Dedifferentiated amniotic fluid mesenchymal stem cell (primary cell): Measurements from ENCODE around the gene ARHGAP20.

Experiments used
- DNase-seq: peaks from one replicate; pipeline ENCODE4 v3.0.0-alpha.2; 2016; ENCODE audit errors: extremely low spot score

The ARHGAP20 gene

GRCh38 chr11:110614031-110614430 lies 98.2 kb downstream of the ARHGAP20 start:
- no peak for DNase-seq

- DNase-seq: peak; percentile 49
Measured at GRCh38 chr11:110613197-110613918, 98.9 kb downstream of the ARHGAP20 start.

DNA sequence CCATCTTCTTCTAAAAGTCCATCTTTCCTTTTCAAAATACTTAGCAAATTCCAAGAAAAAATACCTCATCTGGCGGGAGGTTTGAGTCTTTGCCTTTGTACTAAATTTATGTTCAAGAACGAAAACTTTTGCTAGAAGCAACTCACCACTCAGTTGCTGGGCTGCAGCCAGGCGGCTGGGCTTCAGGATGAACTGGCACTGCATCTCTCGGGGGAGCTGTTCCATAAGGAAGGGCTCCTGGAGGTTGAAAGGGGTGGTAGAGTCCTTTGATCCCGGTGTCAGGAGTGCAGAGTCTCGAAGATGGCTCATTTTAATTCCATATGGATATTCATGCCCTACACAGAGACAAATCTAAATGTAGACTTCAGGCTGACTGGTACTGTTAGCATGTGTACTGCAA lies 105.8 kb downstream of the ARHGAP20 start:
- no peak for DNase-seq

- DNase-seq: no peak
Measured at GRCh38 chr11:110601936-110602335, 110.3 kb downstream of the ARHGAP20 start.

DNA sequence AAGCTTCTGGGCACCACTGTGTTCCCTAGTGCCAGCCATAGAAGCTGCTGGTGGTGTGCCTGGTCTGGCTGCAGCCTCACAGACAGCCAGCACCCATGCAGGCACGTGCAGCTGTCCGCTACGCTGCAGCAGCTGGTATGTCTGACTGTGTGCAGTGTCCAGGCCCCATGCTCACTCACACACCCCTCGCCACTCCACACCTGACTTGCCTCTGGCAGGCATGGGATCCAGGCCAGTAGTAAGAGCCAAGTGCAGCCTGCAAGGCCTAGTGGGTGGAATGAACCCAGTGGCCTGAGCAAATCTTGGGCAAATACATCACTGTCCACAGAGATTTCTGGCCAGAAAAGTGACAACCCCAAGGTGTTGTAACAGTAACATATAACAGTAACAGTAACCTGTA lies 111.9 kb downstream of the ARHGAP20 start:
- no peak for DNase-seq

GRCh38 chr11:110599207-110599606 lies 113.0 kb downstream of the ARHGAP20 start:
- DNase-seq: no peak

- no peak for DNase-seq
Measured at GRCh38 chr11:110598725-110599124, 113.5 kb downstream of the ARHGAP20 start.

DNA sequence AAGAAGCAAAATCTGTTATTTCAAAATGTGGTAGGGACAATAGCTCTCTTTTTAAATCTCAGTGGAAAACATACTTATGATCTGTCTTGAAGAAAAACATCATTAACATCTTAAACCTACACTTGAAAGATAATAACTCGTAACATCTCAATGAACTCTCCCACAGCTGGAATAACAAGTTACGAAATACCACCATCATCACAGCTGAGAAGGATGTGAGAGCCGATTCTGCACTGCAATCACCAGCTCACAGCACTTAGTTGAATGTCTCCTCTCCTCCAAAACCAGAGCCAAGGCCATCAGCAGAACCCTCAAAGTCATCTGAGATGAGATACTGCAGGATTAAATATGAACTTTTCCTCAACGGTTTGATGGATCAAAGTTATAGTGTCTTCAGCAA lies 124.3 kb downstream of the ARHGAP20 start:
- DNase-seq: no peak

- DNase-seq: no peak
Measured at GRCh38 chr11:110587129-110587528, 125.1 kb downstream of the ARHGAP20 start.

- DNase-seq: no peak
Measured at GRCh38 chr11:110584150-110584549, 128.1 kb downstream of the ARHGAP20 start.

GRCh38 chr11:110582728-110583432 lies 129.4 kb downstream of the ARHGAP20 start:
- no peak for DNase-seq

GRCh38 chr11:110580571-110580970 lies 131.7 kb downstream of the ARHGAP20 start:
- no peak for DNase-seq

DNA sequence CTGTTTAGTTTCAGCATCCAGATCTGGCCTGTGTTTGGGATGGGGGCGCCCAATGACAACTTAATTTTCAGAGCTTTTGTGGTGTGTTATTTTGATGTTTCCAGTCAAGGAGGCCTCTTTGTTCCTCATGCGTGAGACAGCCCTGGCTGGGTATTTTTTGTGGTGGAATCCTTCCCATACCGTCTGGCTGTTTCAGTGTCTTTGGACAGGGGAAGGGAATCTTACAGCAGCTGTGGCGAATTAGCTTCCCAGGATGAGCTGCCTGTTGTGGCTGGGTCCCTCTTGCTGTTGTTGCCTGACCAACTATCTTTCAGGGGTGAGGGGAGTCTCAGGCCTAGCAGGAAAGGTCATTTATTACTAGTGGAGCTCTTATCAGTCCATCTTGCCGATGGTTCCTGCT lies 138.8 kb downstream of the ARHGAP20 start:
- DNase-seq: no peak

DNA sequence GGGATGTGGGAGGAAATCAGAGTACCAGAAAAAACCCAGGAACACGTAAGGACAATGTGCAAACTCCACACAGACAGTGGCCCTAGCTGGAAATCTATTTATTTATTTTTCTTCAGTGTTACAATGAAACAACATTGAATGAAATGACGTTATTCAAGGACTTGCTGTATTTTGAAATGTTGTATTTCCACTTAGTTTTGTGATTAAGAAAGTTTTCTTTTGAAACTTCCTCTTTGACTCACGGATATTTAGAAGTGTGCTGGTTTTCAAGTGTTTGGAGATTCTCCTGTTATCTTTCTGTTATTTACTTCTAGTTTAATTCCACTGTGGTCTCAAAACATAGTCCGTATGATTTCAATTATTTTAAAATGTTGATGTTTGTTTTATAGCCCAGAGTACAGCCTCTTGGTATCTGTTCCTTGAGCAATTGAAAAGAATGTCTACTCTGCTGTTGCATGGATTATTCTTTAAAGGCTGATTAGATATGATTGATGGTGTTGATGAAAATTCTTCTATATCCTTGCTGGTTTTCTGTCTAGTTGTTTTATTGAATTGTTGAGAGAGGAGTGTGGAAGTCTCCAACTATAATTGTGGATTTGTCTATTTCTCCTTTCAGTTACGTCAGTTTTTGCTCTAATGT lies 141.0 kb downstream of the ARHGAP20 start:
- DNase-seq: no peak

GRCh38 chr11:110566577-110566976 lies 145.7 kb downstream of the ARHGAP20 start:
- DNase-seq: no peak

DNA sequence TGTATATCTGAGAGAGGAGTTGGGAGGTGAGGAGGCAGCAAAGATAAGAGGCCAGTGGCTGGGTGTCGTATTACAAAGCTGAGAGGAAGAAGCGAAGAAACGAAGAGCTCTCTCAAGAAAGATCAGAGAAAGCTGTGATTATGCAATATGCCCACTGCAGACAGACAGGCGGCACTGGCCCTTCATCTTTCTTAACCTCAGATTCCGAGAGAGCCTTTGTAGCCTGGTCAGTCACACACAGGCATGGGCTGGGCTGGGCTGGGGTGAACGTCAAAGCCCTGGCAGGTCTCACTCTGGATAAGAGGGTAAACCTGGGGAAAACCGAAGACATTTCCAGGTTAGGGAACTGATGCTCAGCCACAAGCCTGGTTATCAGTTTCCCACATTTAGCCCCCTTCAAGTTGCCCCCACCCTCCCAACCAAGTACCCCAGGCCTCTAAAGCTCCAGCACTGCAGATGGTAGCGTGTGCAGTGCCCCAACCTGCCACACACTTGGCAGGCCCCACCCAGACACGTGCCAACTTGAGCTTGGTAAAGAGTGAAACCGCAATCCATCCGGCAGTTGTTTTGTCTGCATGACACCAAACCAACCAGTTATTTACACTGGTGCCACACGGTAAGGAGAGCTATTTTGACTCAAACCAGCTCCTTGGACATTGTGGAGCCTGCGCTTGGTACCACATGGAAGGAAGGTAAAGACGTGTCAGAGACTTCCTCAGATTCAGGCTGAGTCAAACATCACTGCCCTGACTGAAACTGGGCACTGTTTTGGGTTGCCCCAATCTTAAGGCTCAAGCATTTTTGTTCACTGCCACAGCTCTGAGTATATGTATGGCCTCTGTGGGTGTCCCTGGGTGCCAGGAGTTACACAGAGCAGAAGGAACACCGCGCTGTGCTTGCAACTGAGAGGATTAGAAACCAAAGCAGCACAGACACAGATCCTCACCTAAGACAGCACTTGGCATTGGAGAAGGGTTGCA lies 146.6 kb downstream of the ARHGAP20 start:
- no peak for DNase-seq

DNA sequence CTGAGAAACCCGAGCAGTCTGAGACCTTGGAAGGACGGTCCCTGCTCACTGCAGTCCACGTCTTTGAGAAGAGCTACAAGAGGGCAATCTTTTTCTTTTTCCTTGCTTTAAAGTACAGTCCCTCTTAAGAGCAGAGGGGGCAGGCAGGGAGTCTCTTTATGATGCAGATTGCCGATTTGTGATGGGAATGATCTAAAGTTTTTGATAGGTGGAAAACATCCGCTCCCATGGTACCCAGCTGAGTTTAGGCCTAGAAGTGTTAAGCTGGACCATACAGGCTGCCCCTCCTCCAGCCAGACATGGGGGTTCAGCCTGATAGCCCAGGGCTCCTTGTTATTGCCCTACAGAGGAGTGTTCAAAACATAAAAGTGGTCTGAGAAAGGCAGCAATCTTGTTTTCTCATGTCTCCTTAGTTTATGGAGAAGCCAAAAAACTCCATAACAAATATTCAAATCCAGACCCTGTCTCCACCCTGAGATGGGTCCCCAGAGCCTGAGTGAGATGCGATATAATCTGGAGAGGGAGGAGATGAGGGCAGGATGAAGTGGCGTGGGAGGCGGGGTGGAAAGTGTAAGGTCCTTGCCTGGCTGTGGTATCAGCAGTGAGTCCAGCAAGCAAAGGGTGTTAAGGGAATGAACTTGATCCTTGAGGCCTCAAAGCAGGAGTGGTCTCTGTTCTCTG lies 147.4 kb downstream of the ARHGAP20 start:
- DNase-seq: no peak

DNA sequence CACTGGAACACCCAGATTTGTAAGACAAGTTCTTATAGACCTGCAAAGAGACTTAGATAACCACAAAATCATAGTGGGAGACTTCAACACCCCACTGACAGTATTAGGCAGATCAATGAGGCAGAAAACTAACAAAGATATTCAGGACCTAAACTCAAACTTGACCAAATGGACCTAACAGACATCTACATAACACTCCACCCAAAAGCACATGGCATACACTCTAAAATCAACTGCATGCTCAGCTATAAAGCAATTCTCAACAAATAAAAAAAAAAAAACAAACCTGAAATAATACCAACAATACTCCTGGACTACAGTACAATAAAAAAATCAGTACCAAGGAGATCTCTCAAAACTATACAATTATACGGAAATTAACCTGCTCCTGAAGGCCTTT lies 167.5 kb downstream of the ARHGAP20 start:
- no peak for DNase-seq

GRCh38 chr11:110538154-110538553 lies 174.1 kb downstream of the ARHGAP20 start:
- no peak for DNase-seq

DNA sequence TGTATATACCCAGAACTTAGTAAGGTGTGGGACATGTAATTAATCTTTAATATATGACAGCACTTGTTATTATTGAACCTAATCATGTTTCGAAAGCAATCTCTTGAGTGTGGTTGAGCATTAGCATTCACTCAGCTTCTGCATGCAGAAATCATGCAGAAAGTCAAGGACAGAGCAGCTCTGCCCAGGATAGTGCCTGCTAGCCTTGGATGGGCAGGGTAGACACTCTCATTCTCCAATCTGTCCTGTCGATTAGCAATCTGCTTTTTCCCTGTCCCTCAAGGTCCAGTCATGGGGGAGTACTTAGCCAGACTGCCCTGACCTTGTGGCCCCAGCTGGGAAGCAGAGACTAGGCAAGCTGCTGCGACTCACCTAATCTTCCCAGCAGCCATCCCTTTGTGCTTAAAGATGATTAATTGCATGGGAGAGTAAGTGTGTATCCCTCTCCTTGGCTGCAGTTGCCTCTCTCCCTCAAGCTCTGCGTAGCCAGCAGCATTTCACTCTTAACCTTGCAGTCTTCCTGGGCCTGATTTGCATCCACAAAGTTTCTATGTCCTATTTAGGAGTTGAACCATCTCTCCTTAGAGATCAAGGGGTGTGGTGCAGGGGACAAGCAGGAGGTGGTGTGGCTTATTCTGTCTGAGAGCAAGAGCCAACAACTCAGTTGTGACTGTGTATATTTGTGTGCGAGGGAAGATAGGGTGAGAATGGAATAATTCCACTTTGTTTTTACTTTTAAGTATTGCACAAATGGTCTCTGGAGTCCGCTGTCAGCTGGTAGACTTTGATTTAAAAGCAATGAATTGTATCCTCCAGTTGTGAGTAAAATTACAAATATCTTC lies 181.1 kb downstream of the ARHGAP20 start:
- no peak for DNase-seq
